T-helper 2 cell treated with Interferon-gamma antibody and Interleukin-4, amounts not matched to agents 5 μg/mL and 100 μg/mL, for 36 hours (primary cell): ENCODE results near the gene KLK3.
"Not testable (repeated sequence)": the region's sequence is repeated elsewhere in the genome, so short reads cannot be mapped to it uniquely, and the experiment has no call there.

Source experiments
- DNase-seq: peaks from one replicate; pipeline ENCODE4 v3.0.0; 2021; ENCODE audit warnings: low spot score
- H3K27ac Mint-ChIP-seq: one replicate; pipeline ENCODE4 v1.8.0; 2021; ENCODE audit warnings: mild to moderate bottlenecking, mixed read lengths
- H3K27me3 Mint-ChIP-seq: one replicate; pipeline ENCODE4 v1.8.0; 2021; ENCODE audit warnings: low read depth, mixed read lengths
- H3K36me3 Mint-ChIP-seq: one replicate; pipeline ENCODE4 v1.8.0; 2021; ENCODE audit warnings: low read depth, mixed read lengths
- H3K4me1 Mint-ChIP-seq: one replicate; pipeline ENCODE4 v1.8.0; 2021; ENCODE audit warnings: low read depth, mixed read lengths
- H3K4me3 Mint-ChIP-seq: one replicate; pipeline ENCODE4 v1.8.0; 2022; ENCODE audit warnings: mild to moderate bottlenecking, moderate library complexity, mixed read lengths
- H3K9me3 Mint-ChIP-seq: one replicate; pipeline ENCODE4 v1.8.0; 2021; ENCODE audit warnings: mixed read lengths

KLK3 gene

GRCh38 chr19:50854636-50855410, at the start of gene KLK3:
TSS of gene KLK3 (plus strand) at chr19:50854915. CDS start at chr19:50854956, 41 bp downstream.
- H3K4me1 Mint-ChIP-seq: no peaks in the 10 kb centered on the region
- H3K9me3 Mint-ChIP-seq: no peaks in the 10 kb centered on the region
- no peak within 1 kb of the TSS for H3K4me3 Mint-ChIP-seq
- DNase-seq: no peak
- H3K27ac Mint-ChIP-seq: no peak within 1 kb of the TSS
- peaks cover 15% of the 10 kb centered on the region for H3K27me3 Mint-ChIP-seq
- no peaks in the 10 kb centered on the region for H3K36me3 Mint-ChIP-seq

GRCh38 chr19:50808856-50809255, 45.9 kb upstream of the KLK3 start:
- no peak overlapping the region for H3K4me3 Mint-ChIP-seq
- H3K4me1 Mint-ChIP-seq: peaks cover 8% of the 10 kb centered on the region
- no peak overlapping the region for H3K27ac Mint-ChIP-seq
- no peak for DNase-seq
- no peaks in the 10 kb centered on the region for H3K9me3 Mint-ChIP-seq
- peaks cover 3% of the 10 kb centered on the region for H3K27me3 Mint-ChIP-seq
- peaks cover 4% of the 10 kb centered on the region for H3K36me3 Mint-ChIP-seq

GRCh38 chr19:50811622-50812238, 43.0 kb upstream of the KLK3 start:
- not testable (repeated sequence) for H3K36me3 Mint-ChIP-seq, H3K27me3 Mint-ChIP-seq, H3K9me3 Mint-ChIP-seq, H3K4me1 Mint-ChIP-seq, H3K4me3 Mint-ChIP-seq, H3K27ac Mint-ChIP-seq, DNase-seq

GRCh38 chr19:50812474-50812873, 42.2 kb upstream of the KLK3 start:
- Mint-ChIP-seq H3K4me3 (no peak overlapping the region), H3K4me1 (peaks cover 2% of the 10 kb centered on the region), H3K36me3 (no peaks in the 10 kb centered on the region), H3K27me3 (peaks cover 6% of the 10 kb centered on the region), H3K27ac (no peak overlapping the region), H3K9me3 (no peaks in the 10 kb centered on the region)
- no peak for DNase-seq

- H3K27me3 Mint-ChIP-seq: peaks cover 9% of the 10 kb centered on the region
- peaks cover 12% of the 10 kb centered on the region for H3K4me1 Mint-ChIP-seq
- no peaks in the 10 kb centered on the region for H3K36me3 Mint-ChIP-seq
- no peak for DNase-seq
- H3K4me3 Mint-ChIP-seq: no peak overlapping the region
- H3K9me3 Mint-ChIP-seq: no peaks in the 10 kb centered on the region
- no peak overlapping the region for H3K27ac Mint-ChIP-seq
Measured at GRCh38 chr19:50814883-50815282, 39.8 kb upstream of the KLK3 start.

- no peaks in the 10 kb centered on the region for H3K36me3 Mint-ChIP-seq
- no peaks in the 10 kb centered on the region for H3K9me3 Mint-ChIP-seq
- DNase-seq: no peak
- no peak overlapping the region for H3K4me3 Mint-ChIP-seq
- H3K4me1 Mint-ChIP-seq: peaks cover 17% of the 10 kb centered on the region
- peaks cover 9% of the 10 kb centered on the region for H3K27me3 Mint-ChIP-seq
- no peak overlapping the region for H3K27ac Mint-ChIP-seq
Measured at GRCh38 chr19:50815439-50815838, 39.3 kb upstream of the KLK3 start.

GRCh38 chr19:50817941-50818858, 36.5 kb upstream of the KLK3 start:
- peak; percentile 73 for DNase-seq
- Mint-ChIP-seq H3K4me1 (peaks cover 22% of the 10 kb centered on the region), H3K27me3 (peaks cover 26% of the 10 kb centered on the region)

GRCh38 chr19:50818859-50819472, 35.7 kb upstream of the KLK3 start:
- Mint-ChIP-seq H3K36me3 (no peaks in the 10 kb centered on the region), H3K27ac (no peak overlapping the region), H3K4me3 (peak overlapping the region; percentile 81), H3K9me3 (no peaks in the 10 kb centered on the region), H3K27me3 (peaks cover 26% of the 10 kb centered on the region), H3K4me1 (peaks cover 22% of the 10 kb centered on the region)
- DNase-seq: no peak

More at GRCh38 chr19:50817941-50818858, 36.5 kb upstream of the KLK3 start:
- Mint-ChIP-seq H3K27ac (peak overlapping the region; percentile 56), H3K36me3 (no peaks in the 10 kb centered on the region), H3K4me3 (peak overlapping the region; percentile 81), H3K9me3 (no peaks in the 10 kb centered on the region)

- H3K27ac Mint-ChIP-seq: no peak overlapping the region
- peaks cover 22% of the 10 kb centered on the region for H3K4me1 Mint-ChIP-seq
Measured at GRCh38 chr19:50819636-50820035, 35.1 kb upstream of the KLK3 start.

GRCh38 chr19:50820086-50820485, 34.6 kb upstream of the KLK3 start:
- no peaks in the 10 kb centered on the region for H3K9me3 Mint-ChIP-seq
- peak overlapping the region; percentile 75 for H3K4me3 Mint-ChIP-seq
- peaks cover 22% of the 10 kb centered on the region for H3K4me1 Mint-ChIP-seq

More at GRCh38 chr19:50819636-50820035, 35.1 kb upstream of the KLK3 start:
- Mint-ChIP-seq H3K4me3 (peak overlapping the region; percentile 75), H3K9me3 (no peaks in the 10 kb centered on the region), H3K27me3 (peaks cover 28% of the 10 kb centered on the region), H3K36me3 (no peaks in the 10 kb centered on the region)
- no peak for DNase-seq

GRCh38 chr19:50820549-50821247, 34.0 kb upstream of the KLK3 start:
- Mint-ChIP-seq H3K36me3 (no peaks in the 10 kb centered on the region), H3K4me1 (peaks cover 22% of the 10 kb centered on the region), H3K27ac (peak overlapping the region; percentile 64), H3K9me3 (no peaks in the 10 kb centered on the region), H3K27me3 (peaks cover 28% of the 10 kb centered on the region), H3K4me3 (peak overlapping the region; percentile 75)
- DNase-seq: no peak

More at GRCh38 chr19:50820086-50820485, 34.6 kb upstream of the KLK3 start:
- no peak for DNase-seq
- peak overlapping the region; percentile 64 for H3K27ac Mint-ChIP-seq
- peaks cover 28% of the 10 kb centered on the region for H3K27me3 Mint-ChIP-seq
- no peaks in the 10 kb centered on the region for H3K36me3 Mint-ChIP-seq

- no peak for DNase-seq
- peaks cover 22% of the 10 kb centered on the region for H3K4me1 Mint-ChIP-seq
- peaks cover 27% of the 10 kb centered on the region for H3K27me3 Mint-ChIP-seq
- no peaks in the 10 kb centered on the region for H3K9me3 Mint-ChIP-seq
- peak overlapping the region; percentile 0 for H3K4me3 Mint-ChIP-seq
- H3K36me3 Mint-ChIP-seq: no peaks in the 10 kb centered on the region
- H3K27ac Mint-ChIP-seq: peak overlapping the region; percentile 29
Measured at GRCh38 chr19:50821248-50821612, 33.5 kb upstream of the KLK3 start.

GRCh38 chr19:50821622-50822021, 33.1 kb upstream of the KLK3 start:
- Mint-ChIP-seq H3K9me3 (no peaks in the 10 kb centered on the region), H3K4me1 (peaks cover 22% of the 10 kb centered on the region), H3K27me3 (peaks cover 26% of the 10 kb centered on the region), H3K27ac (no peak overlapping the region), H3K4me3 (no peak overlapping the region), H3K36me3 (no peaks in the 10 kb centered on the region)
- DNase-seq: no peak
